Type B pancreatic cell (in vitro differentiated cells): ENCODE measurements around the gene ANGEL1. TPM values are rescaled to one million over a fixed set of nuclear protein-coding genes. Genes with fewer than 3 reads are reported as not detected.

Source experiments
- DNase-seq: peaks from one replicate; pipeline ENCODE4 v3.0.0; 2021; ENCODE audit warnings: mixed read lengths; ENCODE audit not compliant: unreplicated experiment; ENCODE audit errors: extremely low spot score
- H3K27ac Mint-ChIP-seq: 2 replicates; pipeline ENCODE4 v1.8.0; 2021; ENCODE audit warnings: mild to moderate bottlenecking, mixed read lengths
- H3K27me3 Mint-ChIP-seq: 2 replicates; pipeline ENCODE4 v1.8.0; 2021; ENCODE audit warnings: mixed read lengths
- H3K36me3 Mint-ChIP-seq: 2 replicates; pipeline ENCODE4 v1.8.0; 2021; ENCODE audit warnings: mixed read lengths
- H3K4me1 Mint-ChIP-seq: one replicate; pipeline ENCODE4 v1.8.0; 2021; ENCODE audit warnings: mixed read lengths; ENCODE audit not compliant: unreplicated experiment
- H3K4me3 Mint-ChIP-seq: 2 replicates; pipeline ENCODE4 v1.8.0; 2021; ENCODE audit warnings: mild to moderate bottlenecking, mixed read lengths
- H3K9me3 Mint-ChIP-seq: 2 replicates; pipeline ENCODE4 v1.8.0; 2021; ENCODE audit warnings: mixed read lengths
- CTCF ChIP-seq: fragments of 200-600 bp; sonication (generic); conservative IDR thresholded peaks from 2 replicates; pipeline ENCODE4 v1.5.0; 2021; ENCODE audit warnings: antibody characterized with exemption, mild to moderate bottlenecking
- total RNA-seq: library from RNA; stranded (reverse); gene quantifications from 2 replicates; pipeline ENCODE4 v1.2.1, GENCODE V29; 2021; ENCODE audit warnings: low replicate concordance

ANGEL1 gene
- total RNA-seq, 1 donor from 2014 or later, result 28.4 TPM

DNA sequence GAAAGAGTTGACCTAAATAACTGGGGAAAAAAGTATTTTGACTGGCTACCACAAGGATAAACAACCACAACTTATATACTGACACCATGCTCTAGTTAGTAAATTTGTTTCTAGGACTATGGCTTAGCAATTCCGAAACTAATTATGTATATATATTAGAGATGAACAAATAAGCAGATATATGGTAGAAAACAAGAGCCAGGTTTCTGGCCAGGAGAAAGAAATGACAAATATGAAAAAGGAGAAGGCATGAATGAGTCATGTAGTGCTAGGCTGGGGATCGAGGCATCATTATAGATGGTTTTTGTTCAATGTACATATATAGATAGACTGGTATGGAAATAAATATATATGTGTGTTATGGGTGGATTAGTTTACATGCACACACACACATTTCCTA is 8.0 kb upstream of the ANGEL1 start:
- Mint-ChIP-seq H3K27me3 (peaks cover 8% of the 10 kb centered on the region), H3K4me3 (no peak overlapping the region), H3K4me1 (no peaks in the 10 kb centered on the region), H3K9me3 (no peaks in the 10 kb centered on the region), H3K27ac (no peak overlapping the region), H3K36me3 (no peaks in the 10 kb centered on the region)
- no peak for DNase-seq
- no peak for TF ChIP-seq CTCF

DNA sequence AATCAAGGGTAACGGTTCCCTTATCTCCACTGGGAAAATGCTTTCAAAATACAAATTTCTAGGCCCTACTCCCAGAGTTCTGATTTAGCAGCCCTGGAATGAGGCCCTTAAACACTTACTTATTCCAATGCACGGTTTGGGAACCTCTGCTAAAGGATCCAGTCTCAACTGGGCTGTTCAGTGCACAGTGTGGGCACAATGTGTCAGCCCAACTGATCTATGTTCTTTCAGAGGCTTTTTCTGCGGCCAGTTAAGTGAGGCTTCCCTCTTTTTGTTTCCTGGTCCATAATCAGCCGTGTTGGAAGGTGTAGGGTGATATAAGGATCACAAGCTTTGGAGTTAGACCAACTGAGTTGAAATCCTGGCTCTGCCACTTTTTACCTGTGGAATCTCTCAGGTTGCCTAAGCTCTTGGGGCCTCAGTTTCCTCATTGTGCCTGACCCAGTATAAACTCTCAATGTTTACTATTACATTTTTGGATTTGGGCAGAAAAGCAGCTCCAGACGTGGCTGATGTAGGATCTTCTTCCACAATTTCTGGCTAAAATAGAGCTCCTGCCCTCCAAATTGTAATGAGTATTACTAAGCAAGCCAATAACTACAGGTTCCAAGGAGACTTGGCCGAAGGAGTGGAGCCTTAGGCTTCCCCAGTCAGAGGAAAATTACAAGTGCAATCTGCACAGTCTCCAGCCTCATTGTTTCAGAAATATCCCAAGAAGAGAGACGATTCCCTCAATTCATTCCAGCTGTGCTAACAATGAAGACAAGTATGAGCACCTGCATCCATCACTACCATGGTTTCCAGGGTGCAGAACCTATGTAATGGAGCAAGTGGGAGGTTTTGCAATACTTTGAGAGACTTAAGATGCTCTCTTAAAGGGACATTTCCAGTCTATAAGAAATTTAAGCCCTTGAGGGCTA is 2.3 kb upstream of the ANGEL1 start:
- Mint-ChIP-seq H3K36me3 (no peaks in the 10 kb centered on the region), H3K9me3 (no peaks in the 10 kb centered on the region), H3K4me1 (peaks cover 18% of the 10 kb centered on the region), H3K27me3 (no peaks in the 10 kb centered on the region), H3K4me3 (peak overlapping the region; percentile 15), H3K27ac (no peak overlapping the region)
- TF ChIP-seq CTCF, result no peak
- no peak for DNase-seq

- Mint-ChIP-seq H3K4me3 (peak overlapping the region; percentile 97), H3K27ac (peak overlapping the region; percentile 92), H3K27me3 (no peaks in the 10 kb centered on the region), H3K36me3 (peaks cover 7% of the 10 kb centered on the region), H3K4me1 (peaks cover 23% of the 10 kb centered on the region), H3K9me3 (no peaks in the 10 kb centered on the region)
- no peak for DNase-seq
- TF ChIP-seq CTCF, result no peak
These were observed 625 bp downstream of the ANGEL1 start for GRCh38 chr14:76812093-76812421.

DNA sequence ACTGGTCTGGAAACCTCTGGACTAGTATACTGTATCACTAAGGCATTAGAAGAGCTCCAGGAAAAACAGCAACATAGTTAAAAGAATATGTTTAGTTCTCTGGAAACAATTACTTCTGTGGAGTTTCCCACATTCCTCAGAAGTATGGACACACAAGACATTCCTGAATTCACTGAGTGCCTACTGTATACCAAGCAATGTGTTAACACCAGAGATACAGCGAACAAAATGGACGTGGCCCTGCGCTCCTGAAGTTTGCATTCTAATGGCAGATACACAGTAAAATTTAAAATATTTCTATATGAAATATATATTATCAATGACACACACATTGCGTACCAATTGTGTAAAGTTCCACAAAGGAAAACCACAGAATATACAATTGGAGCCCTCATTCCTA is 1.1 kb downstream of the ANGEL1 start:
- Mint-ChIP-seq H3K4me1 (peaks cover 23% of the 10 kb centered on the region), H3K27me3 (no peaks in the 10 kb centered on the region), H3K27ac (peak overlapping the region; percentile 92), H3K4me3 (peak overlapping the region; percentile 97), H3K9me3 (no peaks in the 10 kb centered on the region), H3K36me3 (peaks cover 9% of the 10 kb centered on the region)
- no peak for TF ChIP-seq CTCF
- DNase-seq, result no peak

GRCh38 chr14:76810953-76811400 is 1.7 kb downstream of the ANGEL1 start:
- peak overlapping the region; percentile 97 for H3K4me3 Mint-ChIP-seq
- peaks cover 23% of the 10 kb centered on the region for H3K4me1 Mint-ChIP-seq
- no peaks in the 10 kb centered on the region for H3K27me3 Mint-ChIP-seq
- H3K9me3 Mint-ChIP-seq, result no peaks in the 10 kb centered on the region
- DNase-seq, result no peak
- H3K36me3 Mint-ChIP-seq, result peaks cover 10% of the 10 kb centered on the region
- peak overlapping the region; percentile 92 for H3K27ac Mint-ChIP-seq
- peak; percentile 59 for TF ChIP-seq CTCF
